Tibial nerve (tissue), 4 donors: Measurements from ENCODE around the gene OR56A4. TPM values are rescaled to one million over a fixed set of nuclear protein-coding genes. Genes with fewer than 3 reads are reported as not detected.

Experiments
- DNase-seq, 2 donors: peaks; one replicate each; pipeline ENCODE4 v3.0.0-alpha.2; 2019; ENCODE audit warnings: low spot score in 2 of 2
- H3K27ac ChIP-seq, 4 donors: fragments of 200-600 bp; sonication (generic) in 3 of 4; one replicate each; pipeline ENCODE4 v1.5.1; 2017 to 2019; ENCODE audit warnings: mild to moderate bottlenecking in 1 of 4
- H3K27me3 ChIP-seq, 2 donors: fragments of 200-600 bp; sonication (generic) in 1 of 2; one replicate each; pipeline versions ENCODE4 v1.5.1 to v1.6.0; 2017 to 2019
- H3K36me3 ChIP-seq, 3 donors: fragments of 200-600 bp; sonication (generic); one replicate each; pipeline ENCODE4 v1.5.1; 2018 to 2019
- H3K4me1 ChIP-seq, 4 donors: fragments of 200-600 bp; sonication (generic) in 3 of 4; one replicate each; pipeline ENCODE4 v1.5.1; 2017 to 2019
- H3K4me3 ChIP-seq, 4 donors: fragments of 200-600 bp; sonication (generic) in 3 of 4; one replicate each; pipeline ENCODE4 v1.5.1; 2017 to 2019; ENCODE audit warnings: mild to moderate bottlenecking in 1 of 4, moderate library complexity in 1 of 4
- H3K9me3 ChIP-seq, 4 donors: fragments of 200-600 bp; sonication (generic) in 3 of 4; one replicate each; pipeline ENCODE4 v1.5.1; 2017 to 2019
- EP300 ChIP-seq, 2 donors: sonication (generic); formaldehyde crosslinking; IDR thresholded peaks; one replicate each; pipeline ENCODE4 v1.6.1; 2017; ENCODE audit warnings: antibody characterized with exemption in 2 of 2, mild to moderate bottlenecking in 1 of 2
- POLR2A ChIP-seq, 2 donors: fragments of 450-650 bp; IDR thresholded peaks; one replicate each; pipeline ENCODE4 v1.6.1; 2017; ENCODE audit warnings: antibody characterized with exemption in 2 of 2, mild to moderate bottlenecking in 2 of 2, moderate library complexity in 2 of 2
- WGBS, 2 donors: methylation state at CpG; one replicate each; pipeline ENCODE4 v1.1.5; 2018; 5-methylcytosine and 5-hydroxymethylcytosine counted together
- total RNA-seq, 4 donors: library from RNA; depleted of rRNA; stranded (reverse); fragments of >200 nt; gene quantifications; one replicate each; pipeline ENCODE4 v1.1.0, GENCODE V29; 2016
- TF ChIP-seq, protein P1 (sequence below), 5 experiments: fragments of 200-600 bp in 3 of 5; fragments of 450-650 bp in 2 of 5; sonication (generic) in 3 of 5; IDR thresholded peaks; one replicate each; pipeline ENCODE4 v1.5.1; 2016 to 2019; ENCODE audit warnings: antibody characterized with exemption in 5 of 5, mild to moderate bottlenecking in 3 of 5, moderate library complexity in 2 of 5

The OR56A4 gene
- total RNA-seq, 4 donors from 2014 or later, result not detected

DNA sequence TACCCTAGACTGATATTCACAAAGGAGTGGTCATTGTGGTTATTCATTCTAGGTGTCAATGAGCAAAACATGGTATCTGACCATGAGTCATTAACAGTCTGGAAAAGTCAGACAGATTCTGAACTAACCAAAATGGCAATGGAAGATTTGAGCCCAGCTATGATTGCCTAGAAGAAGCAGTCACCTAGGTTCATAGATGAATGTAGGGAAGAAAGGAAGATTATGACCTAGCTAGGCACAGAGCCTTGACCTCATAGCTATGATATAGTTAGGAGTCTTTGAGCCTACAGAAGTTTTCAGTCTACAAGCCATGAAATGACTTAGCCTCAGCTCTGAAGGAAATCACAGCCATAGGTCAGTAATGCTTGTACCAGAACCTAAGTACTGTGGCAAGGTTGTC, 351 bp downstream of the OR56A4 start:
- Histone ChIP-seq H3K27me3 (no peaks in the 10 kb centered on the region), H3K36me3 (no peaks in the 10 kb centered on the region), H3K4me1 (no peaks in the 10 kb centered on the region), H3K4me3 (no peak overlapping the region), H3K9me3 (no peaks in the 10 kb centered on the region), H3K27ac (no peak overlapping the region)
- no peak for DNase-seq
- no peak for TF ChIP-seq EP300 (IDR thresholded peaks at IDR 0.05)
- no peak for TF ChIP-seq POLR2A (IDR thresholded peaks at IDR 0.05)

DNA sequence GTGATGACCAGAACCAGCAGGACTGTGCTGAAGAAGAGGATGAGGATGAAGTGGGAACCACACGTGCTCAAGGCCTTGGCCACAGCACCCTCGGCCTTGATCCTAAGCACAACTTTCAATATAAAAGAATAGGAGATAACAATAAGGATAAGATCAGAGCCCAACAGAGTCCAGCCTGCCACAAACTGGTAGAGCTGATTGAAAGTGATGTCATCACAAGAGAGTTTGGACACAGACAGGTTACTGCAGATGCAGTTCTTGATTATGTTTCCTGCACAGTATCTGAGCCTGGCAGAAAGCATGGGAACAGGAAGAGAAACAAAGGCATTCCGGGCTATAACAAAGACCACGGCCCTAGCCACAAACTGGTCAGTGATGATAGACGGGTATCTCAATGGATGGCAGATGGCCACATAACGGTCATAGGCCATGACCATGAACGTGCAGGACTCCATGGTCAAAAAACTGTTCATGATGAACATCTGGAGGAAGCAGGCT, 4.5 kb downstream of the OR56A4 start:
- no peak for TF ChIP-seq EP300 (IDR thresholded peaks at IDR 0.05)
- TF ChIP-seq, protein P1, sequence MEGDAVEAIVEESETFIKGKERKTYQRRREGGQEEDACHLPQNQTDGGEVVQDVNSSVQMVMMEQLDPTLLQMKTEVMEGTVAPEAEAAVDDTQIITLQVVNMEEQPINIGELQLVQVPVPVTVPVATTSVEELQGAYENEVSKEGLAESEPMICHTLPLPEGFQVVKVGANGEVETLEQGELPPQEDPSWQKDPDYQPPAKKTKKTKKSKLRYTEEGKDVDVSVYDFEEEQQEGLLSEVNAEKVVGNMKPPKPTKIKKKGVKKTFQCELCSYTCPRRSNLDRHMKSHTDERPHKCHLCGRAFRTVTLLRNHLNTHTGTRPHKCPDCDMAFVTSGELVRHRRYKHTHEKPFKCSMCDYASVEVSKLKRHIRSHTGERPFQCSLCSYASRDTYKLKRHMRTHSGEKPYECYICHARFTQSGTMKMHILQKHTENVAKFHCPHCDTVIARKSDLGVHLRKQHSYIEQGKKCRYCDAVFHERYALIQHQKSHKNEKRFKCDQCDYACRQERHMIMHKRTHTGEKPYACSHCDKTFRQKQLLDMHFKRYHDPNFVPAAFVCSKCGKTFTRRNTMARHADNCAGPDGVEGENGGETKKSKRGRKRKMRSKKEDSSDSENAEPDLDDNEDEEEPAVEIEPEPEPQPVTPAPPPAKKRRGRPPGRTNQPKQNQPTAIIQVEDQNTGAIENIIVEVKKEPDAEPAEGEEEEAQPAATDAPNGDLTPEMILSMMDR (IDR thresholded peaks at IDR 0.05), result no peak
- TF ChIP-seq POLR2A (IDR thresholded peaks at IDR 0.05), result no peak
- H3K27me3 ChIP-seq, result no peaks in the 10 kb centered on the region
- no peaks in the 10 kb centered on the region for H3K4me1 ChIP-seq
- no peaks in the 10 kb centered on the region for H3K9me3 ChIP-seq
- WGBS, 2 donors, result 79 to 82% methylated on average over 7 of the region's 7 CpGs
- no peak for DNase-seq
- no peak overlapping the region for H3K4me3 ChIP-seq
- no peaks in the 10 kb centered on the region for H3K36me3 ChIP-seq
- H3K27ac ChIP-seq, result no peak overlapping the region

DNA sequence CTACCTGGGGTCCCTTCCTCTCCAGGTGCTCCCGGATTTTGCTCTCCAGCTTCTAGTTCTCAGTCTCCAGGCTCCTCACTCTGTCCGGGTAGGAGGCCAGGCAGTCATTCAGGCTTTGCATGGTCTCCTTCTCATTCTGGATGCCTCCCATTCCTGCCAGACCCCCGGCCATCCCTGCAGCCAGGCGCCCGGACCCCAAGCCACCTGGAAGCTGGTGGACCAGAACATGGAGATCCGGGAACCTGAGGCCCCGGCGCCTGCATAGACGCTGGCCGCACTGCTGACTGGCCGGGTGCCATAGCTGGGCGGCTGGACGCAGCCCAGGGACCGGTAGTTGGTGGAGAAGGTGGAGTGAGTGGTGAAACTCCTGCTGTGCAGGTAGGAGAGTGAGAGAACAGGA, 12.0 kb downstream of the OR56A4 start:
- no peak overlapping the region for H3K27ac ChIP-seq
- WGBS, 2 donors, result 90 to 91% methylated on average over 6 to 14 of the region's 14 CpGs
- no peaks in the 10 kb centered on the region for H3K36me3 ChIP-seq
- H3K4me3 ChIP-seq, result no peak overlapping the region
- no peaks in the 10 kb centered on the region for H3K9me3 ChIP-seq
- DNase-seq, result no peak
- TF ChIP-seq POLR2A (IDR thresholded peaks at IDR 0.05) (no peak), EP300 (IDR thresholded peaks at IDR 0.05) (no peak)
- TF ChIP-seq, protein P1 (IDR thresholded peaks at IDR 0.05), result no peak
- no peaks in the 10 kb centered on the region for H3K27me3 ChIP-seq
- no peaks in the 10 kb centered on the region for H3K4me1 ChIP-seq

DNA sequence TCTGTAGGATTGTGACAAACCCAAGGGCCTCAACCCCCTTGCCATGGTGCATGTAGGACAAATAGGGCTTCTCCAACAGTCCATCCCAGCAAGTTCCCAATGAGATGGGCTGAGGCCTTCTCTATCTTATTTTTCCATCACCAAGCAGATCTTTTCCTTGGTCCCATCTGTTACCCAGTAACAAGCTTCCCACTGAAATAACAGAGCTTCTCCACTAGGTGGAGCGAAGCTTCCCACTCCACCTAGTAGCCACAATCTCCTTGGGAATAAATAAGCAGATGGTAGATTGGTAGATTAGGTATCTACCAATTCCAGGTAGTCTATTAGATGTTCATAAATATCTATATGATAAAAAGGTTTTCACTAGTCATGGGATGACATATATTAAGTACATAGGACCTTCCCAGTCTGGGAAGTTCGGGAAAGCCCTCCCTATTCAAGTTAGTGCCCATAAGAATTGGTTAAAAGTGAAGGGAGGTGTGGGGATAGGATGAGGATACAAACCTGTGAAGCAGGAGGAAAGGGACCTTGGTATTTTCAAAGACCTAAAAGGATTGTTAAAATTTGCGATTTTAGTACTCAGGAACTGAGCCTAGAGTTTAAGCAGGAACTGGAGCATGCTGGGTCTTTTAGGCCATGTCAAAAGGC, 14.0 kb downstream of the OR56A4 start:
- Histone ChIP-seq H3K27me3 (no peaks in the 10 kb centered on the region), H3K9me3 (no peaks in the 10 kb centered on the region), H3K4me3 (no peak overlapping the region), H3K4me1 (no peaks in the 10 kb centered on the region), H3K36me3 (no peaks in the 10 kb centered on the region), H3K27ac (no peak overlapping the region)
- DNase-seq, result no peak
- TF ChIP-seq, protein P1 (IDR thresholded peaks at IDR 0.05), result peak in 3 of 5 experiments; percentile 6 to 45 (median 27)
- no peak for TF ChIP-seq POLR2A (IDR thresholded peaks at IDR 0.05)
- 65 to 66% methylated on average over 3 of the region's 3 CpGs for WGBS, 2 donors

DNA sequence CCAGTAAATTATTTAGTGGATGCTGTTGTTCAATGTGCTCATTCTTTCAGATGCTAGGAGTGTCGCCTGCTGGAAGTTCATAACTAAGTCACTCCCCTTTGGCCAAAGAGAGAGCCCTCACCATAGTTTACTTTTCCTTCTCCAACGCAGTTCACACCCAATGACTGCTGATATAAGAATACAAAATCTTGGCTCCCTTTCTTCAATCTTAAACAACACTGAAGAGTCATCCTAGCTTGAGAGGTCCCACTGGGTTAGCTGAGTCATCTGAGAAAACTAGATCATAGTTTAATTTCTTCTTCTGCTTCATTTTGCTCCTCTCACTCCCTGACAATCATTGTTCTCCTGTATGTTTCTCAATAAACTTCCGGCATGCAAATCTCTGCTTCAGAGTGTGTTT, 14.6 kb downstream of the OR56A4 start:
- no peaks in the 10 kb centered on the region for H3K4me1 ChIP-seq
- no peak for DNase-seq
- no peak overlapping the region for H3K27ac ChIP-seq
- H3K4me3 ChIP-seq, result no peak overlapping the region
- H3K36me3 ChIP-seq, result no peaks in the 10 kb centered on the region
- no peaks in the 10 kb centered on the region for H3K27me3 ChIP-seq
- no peak for TF ChIP-seq POLR2A (IDR thresholded peaks at IDR 0.05)
- no peak for TF ChIP-seq EP300 (IDR thresholded peaks at IDR 0.05)
- TF ChIP-seq, protein P1 (IDR thresholded peaks at IDR 0.05), result no peak
- 52 to 63% methylated on average over 3 of the region's 3 CpGs for WGBS, 2 donors
- no peaks in the 10 kb centered on the region for H3K9me3 ChIP-seq
